GM21367 (cell line): ENCODE measurements around the gene PPFIA4.

Source experiments
- ATAC-seq: cut with Tn5 transposase; IDR thresholded peaks from one replicate; pipeline ENCODE4 v1.9.1; 2021; ENCODE audit not compliant: unreplicated experiment

Gene PPFIA4

GRCh38 chr1:203056012-203056411 lies 29.7 kb downstream of the PPFIA4 start:
- no peak for ATAC-seq

DNA sequence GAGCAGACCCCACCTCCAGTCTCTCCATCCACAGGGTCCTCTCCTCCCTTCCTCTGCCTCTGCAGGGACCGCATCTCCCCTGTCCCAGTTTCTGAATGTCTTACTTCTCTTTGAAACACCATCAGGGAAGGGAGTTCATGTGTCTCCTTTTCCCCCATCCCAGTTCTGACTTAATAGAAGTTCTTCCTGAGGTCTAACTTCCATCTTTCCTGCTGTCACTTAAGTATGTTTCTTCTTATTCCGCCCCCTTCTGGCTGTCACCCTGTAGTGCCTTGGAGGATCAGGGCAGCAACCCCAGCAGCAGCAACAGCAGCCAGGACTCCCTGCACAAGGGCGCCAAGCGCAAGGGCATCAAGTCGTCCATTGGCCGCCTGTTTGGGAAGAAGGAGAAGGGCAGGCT lies 30.2 kb downstream of the PPFIA4 start:
- ATAC-seq = no peak

GRCh38 chr1:203057911-203058675 lies 31.8 kb downstream of the PPFIA4 start:
- no peak for ATAC-seq

DNA sequence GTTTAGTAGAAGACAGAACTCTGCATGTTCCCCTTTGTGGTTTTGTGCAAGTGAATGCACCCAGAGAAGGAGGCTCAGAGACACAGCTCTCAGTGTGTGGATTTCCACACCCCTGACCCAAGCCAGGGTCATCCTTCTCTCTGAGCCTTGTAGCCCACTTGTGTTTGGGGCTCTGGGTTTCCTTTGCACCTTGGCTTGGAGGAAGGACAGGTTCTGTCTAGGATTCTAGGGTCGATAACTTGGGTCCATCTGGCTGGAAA lies 32.3 kb downstream of the PPFIA4 start:
- ATAC-seq = no peak

DNA sequence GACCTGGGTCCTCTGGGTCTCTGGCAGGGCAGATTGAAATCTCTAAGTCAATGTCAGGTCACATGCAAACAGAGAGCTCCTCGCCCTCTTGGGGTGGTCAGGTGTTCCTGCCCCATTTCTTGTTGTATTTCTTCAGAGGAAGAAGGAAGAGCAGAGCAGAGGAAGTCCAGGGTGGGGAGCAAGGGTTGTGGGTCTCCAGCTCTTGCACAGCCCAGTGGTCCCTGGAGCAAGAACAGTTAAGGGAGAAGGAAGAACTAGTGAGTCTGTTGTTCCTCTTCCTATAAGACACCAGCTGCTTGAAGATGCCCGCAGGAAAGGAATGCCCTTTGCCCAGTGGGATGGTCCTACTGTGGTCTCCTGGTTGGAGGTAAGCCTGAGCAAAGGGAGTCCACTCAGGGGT lies 33.2 kb downstream of the PPFIA4 start:
- ATAC-seq = no peak

- no peak for ATAC-seq
Observed at GRCh38 chr1:203060115-203060514, 33.8 kb downstream of the PPFIA4 start.

DNA sequence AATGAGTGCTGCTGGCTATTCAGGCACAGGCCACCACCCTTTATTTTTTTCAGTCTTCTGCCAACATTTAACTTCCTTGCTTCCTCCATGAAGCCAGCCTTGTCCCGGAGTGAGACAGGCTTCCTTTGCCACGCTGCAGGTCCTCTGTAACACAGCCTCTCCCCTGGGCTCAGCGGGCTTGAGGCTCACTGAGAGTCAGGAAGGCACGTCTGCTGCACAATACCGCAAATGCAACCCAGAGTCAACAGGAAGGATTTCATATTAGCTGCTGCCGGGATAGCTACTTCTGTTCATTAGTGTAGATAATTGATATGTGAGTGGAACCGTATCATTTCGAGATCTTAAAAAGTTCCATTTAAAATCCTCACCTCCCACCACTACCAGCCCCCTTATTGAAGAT lies 37.0 kb downstream of the PPFIA4 start:
- ATAC-seq = no peak

DNA sequence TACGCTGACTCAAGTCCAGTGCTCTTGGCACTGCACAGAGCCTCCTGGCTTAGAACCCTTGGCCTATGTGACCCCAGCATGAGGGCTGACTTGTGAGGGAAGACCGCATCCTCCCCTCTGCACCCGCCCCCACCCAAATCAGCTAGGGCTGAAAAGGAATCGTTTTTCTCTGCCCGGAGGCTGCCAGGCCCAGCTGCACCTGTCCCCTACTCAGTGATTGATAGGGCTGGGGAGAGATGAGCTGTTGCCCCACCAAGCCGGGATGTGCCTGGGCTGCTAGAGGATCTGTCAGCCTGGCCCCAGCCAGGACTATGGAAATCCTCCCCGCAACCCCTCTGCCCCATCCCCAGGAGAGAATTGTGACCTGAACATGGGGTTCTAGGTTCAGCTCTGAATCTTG lies 38.9 kb downstream of the PPFIA4 start:
- ATAC-seq = no peak

- no peak for ATAC-seq
Observed at GRCh38 chr1:203065986-203066385, 39.7 kb downstream of the PPFIA4 start.

DNA sequence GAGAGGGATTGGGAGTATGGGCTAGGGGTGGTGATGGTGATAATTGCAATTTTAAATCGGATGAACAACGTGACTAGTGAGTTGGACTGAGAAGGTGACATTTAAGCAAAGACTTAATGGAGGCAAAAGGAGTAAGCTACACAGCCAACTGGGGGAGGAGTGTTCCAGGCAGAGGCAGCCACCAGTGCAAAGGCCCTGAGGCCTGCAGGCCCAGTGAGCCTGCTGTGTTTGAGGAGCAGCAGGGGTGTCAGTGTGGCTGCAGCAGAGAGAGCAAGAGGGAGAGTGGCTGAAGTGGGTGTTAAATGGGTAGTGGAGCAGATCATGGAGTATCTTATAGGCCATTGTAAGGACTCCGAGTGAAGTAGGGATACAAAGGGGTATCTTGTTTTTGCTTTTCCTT lies 40.7 kb downstream of the PPFIA4 start:
- ATAC-seq = no peak

DNA sequence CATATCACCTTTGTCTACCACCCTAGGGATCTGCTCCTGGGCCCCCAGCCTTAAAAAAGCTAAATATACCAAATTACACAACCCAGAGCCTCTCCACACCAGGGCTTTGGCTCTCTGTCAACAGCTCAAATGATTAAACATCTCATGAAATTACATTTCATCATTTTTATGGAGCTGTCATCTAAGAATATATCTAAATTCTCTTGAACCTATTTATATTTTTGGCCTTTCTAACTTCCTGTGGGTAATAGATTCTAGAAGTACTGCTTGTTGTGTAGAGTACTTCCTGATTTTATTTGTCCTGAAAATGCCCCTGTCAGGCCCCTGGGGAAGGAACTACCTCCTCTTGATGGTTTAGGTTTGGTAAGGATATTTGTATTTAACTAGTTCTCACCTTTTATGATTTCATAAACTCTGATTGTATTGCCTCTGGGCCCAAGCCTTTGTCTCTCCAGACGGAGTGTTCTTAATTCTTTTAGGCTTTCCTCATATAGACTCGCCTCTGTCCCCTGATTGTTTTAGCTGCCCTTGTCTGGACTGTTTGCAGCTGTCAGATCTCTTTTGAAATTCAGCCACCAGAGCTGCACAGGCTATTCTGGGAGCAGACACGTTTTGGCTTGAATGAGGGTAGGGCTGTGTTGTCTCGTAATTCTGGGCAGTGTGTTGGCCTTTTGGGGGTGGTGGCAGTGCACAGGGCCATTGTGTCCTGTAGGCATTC lies 42.9 kb downstream of the PPFIA4 start:
- ATAC-seq = no peak

DNA sequence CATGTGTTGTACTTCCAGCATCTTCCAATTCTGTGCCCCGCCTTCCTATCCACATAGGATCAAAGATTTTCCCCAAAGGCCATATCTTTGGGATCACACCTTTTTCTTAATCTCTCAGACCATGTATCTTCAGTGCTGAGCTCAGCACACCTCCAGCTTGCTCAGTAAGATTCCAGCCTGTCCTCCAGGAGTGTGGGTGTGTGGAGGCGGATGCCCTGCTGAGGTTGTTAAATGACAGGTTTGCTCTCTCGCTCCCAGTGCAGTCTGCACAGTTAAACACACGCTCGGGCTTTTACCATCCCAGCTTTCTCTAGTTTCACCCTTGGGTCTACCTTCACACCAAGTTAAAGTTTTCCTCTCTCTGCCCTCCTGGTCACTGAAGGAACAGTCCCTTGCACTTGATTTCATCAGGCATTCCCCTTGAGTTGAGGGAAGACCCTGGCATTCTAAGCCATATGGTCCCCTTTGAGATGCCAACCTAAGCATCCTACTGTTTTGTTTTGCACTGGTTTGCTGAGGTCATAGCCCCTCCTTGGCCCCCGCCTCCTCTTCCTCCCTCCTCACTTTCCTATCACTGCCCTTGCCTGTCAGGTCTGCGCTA lies 45.8 kb downstream of the PPFIA4 start:
- ATAC-seq = no peak

DNA sequence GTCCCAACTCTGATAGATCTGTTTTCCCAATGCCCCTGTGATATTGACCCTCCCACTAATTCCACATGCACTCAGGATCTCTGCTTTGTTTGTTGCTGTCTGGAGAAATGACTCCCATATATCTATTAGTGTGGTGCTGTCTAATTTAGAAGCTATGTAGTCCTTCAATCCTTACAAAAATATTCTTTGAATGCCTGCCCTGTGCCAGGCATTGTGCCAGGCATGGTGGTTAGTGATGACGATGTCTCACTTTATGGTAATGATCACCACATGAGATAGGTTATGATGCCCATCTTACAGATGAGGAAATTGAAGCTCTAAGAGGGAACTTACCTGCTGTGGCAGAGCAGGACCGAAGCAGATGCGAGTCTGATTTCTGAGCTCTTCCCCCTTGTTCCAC lies 46.6 kb downstream of the PPFIA4 start:
- ATAC-seq = no peak

DNA sequence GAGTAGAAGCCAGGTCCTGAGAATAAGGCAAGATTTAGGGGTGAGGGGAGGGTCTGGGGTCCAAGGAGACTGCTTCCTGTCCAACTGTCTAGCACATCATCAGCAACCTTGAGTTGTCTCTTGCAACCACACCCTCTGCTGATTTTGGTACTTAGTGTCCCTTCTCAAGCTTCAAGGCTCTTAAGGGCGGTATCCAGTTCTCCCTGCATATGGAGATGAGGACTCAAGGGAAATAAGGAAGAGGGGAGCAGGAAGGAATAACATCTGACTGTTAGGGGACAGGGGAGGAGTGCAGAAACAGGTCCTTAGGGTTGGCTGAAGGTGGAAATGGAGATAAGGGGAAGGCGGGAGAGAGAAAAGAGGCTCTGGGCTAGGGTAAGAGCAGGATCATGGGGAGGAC lies 47.2 kb downstream of the PPFIA4 start:
- no peak for ATAC-seq

DNA sequence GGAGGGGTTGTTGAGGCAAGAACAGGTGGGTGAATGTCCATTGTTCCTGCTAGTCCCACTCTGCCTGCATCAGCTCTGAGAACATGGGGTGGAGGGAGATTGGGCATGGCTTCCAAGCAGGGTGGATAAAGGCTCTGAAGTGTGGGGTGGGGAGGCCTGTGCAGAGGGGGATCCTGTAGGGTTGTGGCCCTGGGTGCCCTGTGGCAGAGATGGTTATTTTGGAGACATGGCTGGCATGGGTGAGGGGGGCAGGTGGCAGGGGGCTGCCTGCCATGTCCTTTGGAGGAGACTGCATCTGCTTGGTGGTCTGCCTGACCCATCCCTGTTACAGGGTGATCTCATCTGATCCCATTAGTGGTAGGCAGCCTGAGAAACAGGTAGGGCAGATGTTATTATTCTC lies 48.3 kb downstream of the PPFIA4 start:
- ATAC-seq = no peak

DNA sequence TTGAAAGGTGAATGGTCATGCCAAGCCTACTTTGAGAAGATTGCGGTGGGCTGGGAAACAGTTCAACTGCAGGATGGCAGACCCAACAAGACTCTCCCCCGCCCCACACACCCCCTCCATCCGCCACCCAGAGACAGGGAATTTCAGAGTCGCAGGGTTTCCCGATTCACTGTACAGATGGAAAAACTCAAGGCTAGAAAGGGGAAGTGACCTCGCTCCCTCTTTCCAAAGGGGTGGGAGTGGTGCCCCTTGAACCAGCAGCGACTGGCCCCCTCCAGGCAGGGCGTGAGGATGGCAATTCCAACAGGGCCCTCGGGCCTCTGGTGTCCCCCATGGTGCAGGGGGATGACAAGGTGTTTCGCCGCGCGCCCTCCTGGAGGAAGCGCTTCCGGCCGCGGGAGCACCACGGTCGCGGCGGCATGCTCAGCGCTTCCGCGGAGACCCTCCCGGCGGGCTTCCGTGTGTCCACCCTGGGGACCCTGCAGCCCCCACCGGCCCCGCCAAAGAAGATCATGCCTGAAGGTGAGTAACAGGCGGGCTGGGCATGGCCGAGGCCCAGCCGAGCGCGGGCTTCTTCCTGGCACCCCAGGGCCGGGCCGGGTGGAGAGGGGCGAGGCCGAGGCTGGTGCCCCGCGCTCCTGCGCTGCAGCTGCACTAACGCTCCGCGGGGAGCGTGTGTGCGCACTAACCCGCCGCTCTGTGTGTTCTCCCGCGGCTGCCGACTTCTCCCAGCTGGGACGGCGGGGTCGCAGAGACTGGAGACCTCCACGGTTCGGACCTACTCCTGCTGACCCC lies 49.1 kb downstream of the PPFIA4 start:
- no peak for ATAC-seq

- ATAC-seq = no peak
Observed at GRCh38 chr1:203076031-203076511, 49.8 kb downstream of the PPFIA4 start.

DNA sequence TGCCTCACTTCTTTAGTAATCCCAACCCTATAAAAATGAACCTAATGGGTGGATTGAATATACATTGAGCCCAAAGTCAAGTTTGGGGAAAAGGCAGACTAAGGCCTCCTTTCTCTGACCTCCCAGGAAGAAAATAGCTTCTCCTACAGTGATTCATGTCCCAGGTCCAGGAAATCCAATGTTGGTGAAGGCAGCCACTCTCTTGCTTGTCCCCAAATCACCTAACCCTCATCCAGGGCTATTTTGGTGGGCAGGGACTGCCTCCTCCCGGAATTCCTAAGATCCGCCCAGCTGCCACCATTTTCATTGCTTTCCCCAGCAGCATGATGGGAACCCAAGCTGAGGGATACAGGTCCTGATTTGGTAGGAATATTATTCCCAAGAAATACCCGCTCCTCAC lies 51.1 kb downstream of the PPFIA4 start:
- ATAC-seq = no peak

DNA sequence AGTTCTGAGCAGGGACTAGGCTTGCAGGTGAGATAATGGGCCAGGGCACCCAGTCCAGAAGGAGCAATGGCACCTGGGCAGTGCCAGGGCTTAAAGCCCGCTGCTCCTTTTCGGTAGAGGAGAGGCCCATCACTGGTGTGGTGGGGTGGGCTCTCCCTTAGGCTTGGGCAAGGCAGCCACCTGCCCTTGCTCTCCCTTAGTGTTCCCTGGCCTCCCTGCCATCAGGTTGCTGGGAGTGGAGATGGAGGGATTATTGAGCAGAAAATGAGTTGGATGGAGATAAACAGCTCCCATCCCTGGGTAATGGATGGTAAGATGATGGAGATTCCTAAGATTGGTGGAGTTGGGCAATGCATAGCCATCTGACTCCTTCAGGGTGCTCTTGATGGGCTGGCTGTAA lies 51.7 kb downstream of the PPFIA4 start:
- ATAC-seq = no peak

DNA sequence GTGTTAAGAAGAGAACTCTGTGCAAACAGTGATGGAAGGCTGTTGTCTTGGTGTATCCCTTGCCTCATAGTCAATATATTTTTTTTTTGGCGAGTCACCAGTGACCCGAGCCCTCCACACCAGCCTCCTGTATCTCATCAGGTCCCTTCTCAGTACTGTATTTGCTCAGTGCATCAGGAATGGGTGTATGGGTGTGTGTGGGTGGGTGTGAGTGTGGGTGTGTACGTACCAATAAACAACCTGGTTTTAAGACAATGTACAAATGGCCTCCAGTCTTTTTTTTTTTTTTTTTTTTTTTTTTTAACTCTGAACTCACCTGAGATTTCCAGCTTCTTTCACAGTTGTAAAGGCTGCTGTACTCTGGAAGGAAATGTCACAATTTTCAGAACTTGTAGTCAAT lies 52.2 kb downstream of the PPFIA4 start:
- ATAC-seq = no peak

GRCh38 chr1:203080456-203080855 lies 54.2 kb downstream of the PPFIA4 start:
- ATAC-seq = no peak
